ENCODE results near the gene DHX32.

DHX32 gene

GRCh38 chr10:125823663-125824251 is 57.3 kb downstream of the DHX32 start:
- Histone ChIP-seq H3K4me1 (peaks cover 0 to 36% (median 24%) of the 10 kb centered on the region in 4 donors), H3K36me3 (peaks cover 7 to 24% (median 15%) of the 10 kb centered on the region in 3 donors), H3K4me3 (peak overlapping the region; percentile 77 to 90), H3K27ac (peak overlapping the region; percentile 76 to 85), H3K9me3 (no peaks in the 10 kb centered on the region), H3K27me3 (no peaks in the 10 kb centered on the region)
- intact Hi-C loops (cut with DNase I; ENCODE audit: low total_unique reads), result loop anchor here (10.0 kb wide), 1 partner anchor 99 kb away; no protein-coding TSS in a partner anchor
- TF ChIP-seq CTCF (IDR thresholded peaks at IDR 0.05), result no peak
- no peak for DNase-seq

DNA sequence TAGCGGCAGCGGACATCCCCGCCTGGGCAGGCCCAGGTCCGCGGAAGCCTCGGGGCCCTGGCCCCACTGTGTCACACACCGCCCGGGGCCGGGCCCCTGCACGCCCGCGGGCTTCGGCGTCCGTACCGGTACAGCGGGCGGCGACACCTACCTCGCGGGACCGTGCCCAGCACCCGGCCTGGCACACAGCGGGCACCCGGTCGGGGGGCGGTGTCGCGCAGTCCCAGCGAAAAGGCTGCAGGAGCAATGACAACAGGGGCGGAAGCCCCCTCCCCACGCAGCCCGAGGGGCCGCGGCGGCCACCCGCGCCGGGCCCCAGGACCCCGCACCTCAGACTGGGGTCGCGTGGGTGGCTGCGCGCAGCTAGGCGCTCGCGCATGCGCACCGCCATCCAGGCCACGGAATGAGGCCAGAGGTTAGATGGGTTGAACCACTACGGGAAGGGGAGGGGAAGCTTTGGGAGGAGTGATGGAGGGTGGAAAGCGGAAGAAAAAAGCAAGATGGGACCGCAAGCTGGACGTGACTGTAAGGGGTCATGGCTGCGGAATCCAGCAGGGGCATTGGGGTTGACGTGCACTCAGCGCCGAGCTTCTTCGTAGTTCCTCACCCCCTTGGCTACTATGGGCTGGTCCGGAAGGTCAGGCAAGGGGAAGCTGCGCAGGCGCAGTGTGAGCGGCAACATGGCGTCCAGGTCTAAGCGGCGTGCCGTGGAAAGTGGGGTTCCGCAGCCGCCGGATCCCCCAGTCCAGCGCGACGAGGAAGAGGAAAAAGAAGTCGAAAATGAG is 58.0 kb downstream of the DHX32 start, which contains the start of the genes BCCIP and UROS:
TSS of gene BCCIP (plus strand) at position 669 of the 785 bp plus-strand sequence. CDS start at position 681, 12 bp downstream.
TSS of gene UROS (minus strand) at position 381 of the 785 bp plus-strand sequence. CDS start 6,759 bp downstream, outside the sequence.
- peaks cover under 1 to 18% (median 9%) of the 10 kb centered on the region in 3 donors for H3K36me3 ChIP-seq
- intact Hi-C loops (cut with DNase I; ENCODE audit: low total_unique reads), result loop anchor here (10.0 kb wide), 1 partner anchor 98 kb away; no protein-coding TSS in a partner anchor
- peak; percentile 89 to 93 for DNase-seq
- no peaks in the 10 kb centered on the region for H3K9me3 ChIP-seq
- no peak for TF ChIP-seq CTCF (IDR thresholded peaks at IDR 0.05)
- H3K27ac ChIP-seq, result peak within 1 kb of the TSS; percentile 76 to 85
- peaks cover 0 to 36% (median 24%) of the 10 kb centered on the region in 4 donors for H3K4me1 ChIP-seq
- H3K27me3 ChIP-seq, result no peaks in the 10 kb centered on the region
- H3K4me3 ChIP-seq, result peak within 1 kb of the TSS; percentile 77 to 90

DNA sequence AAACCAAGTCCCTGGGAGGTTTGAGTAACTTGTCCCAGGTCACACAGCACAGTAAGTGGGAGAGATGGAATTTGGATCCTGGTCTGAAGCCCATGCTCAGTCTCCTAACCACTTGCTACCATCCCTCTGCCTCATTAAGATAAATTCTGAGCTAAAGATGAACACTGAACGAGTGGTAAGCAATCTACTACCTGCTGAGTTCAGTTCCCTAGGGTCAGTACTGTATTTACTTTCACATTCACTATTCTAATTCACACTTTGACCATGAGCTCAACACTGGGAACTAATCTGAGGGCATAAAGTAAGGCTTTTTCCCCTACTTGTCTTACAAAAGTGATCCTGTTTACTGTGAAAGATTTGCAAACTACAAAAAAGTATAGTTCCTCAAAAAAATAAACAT is 60.4 kb downstream of the DHX32 start:
- no peak overlapping the region for H3K27ac ChIP-seq
- no peak for DNase-seq
- H3K4me1 ChIP-seq, result peaks cover 0 to 32% (median 21%) of the 10 kb centered on the region in 4 donors
- H3K9me3 ChIP-seq, result no peaks in the 10 kb centered on the region
- no peaks in the 10 kb centered on the region for H3K27me3 ChIP-seq
- peaks cover 0 to 3% (median 0%) of the 10 kb centered on the region in 3 donors for H3K36me3 ChIP-seq
- H3K4me3 ChIP-seq, result no peak overlapping the region
- no peak for TF ChIP-seq CTCF (IDR thresholded peaks at IDR 0.05)
- intact Hi-C loops (cut with DNase I; ENCODE audit: low total_unique reads), result loop anchor here (10.0 kb wide), 1 partner anchor 96 kb away; no protein-coding TSS in a partner anchor

- DNase-seq, result no peak
- H3K9me3 ChIP-seq, result no peaks in the 10 kb centered on the region
- intact Hi-C loops (cut with DNase I; ENCODE audit: low total_unique reads), result no loop called here
These were observed 63.6 kb downstream of the DHX32 start for GRCh38 chr10:125817337-125817946.

More at GRCh38 chr10:125817337-125817946, 63.6 kb downstream of the DHX32 start:
- Histone ChIP-seq H3K4me3 (no peak overlapping the region), H3K36me3 (peaks cover 18 to 32% (median 22%) of the 10 kb centered on the region in 3 donors), H3K27me3 (no peaks in the 10 kb centered on the region), H3K4me1 (peaks cover 0 to 11% (median 6%) of the 10 kb centered on the region in 4 donors), H3K27ac (no peak overlapping the region)
- no peak for TF ChIP-seq CTCF (IDR thresholded peaks at IDR 0.05)
